OCI-LY7 (cell line): ENCODE data around the gene HLA-DOA. TPM values are rescaled to one million over a fixed set of nuclear protein-coding genes. Genes with fewer than 3 reads are reported as not detected.

Experiments used
- BruUV-seq: library from RNA; stranded (reverse); fragments of 400-500 nt; replicated peaks from 2 replicates; lab custom pipeline; 2021; lab: Mats Ljungman, UMichigan
- CTCF ChIA-PET: fragments of 300-600 bp; sonication (Branson Sonifier 250); formaldehyde crosslinking; loops from one replicate; lab custom pipeline; 2022; ENCODE audit warnings: antibody characterized with exemption; ENCODE audit not compliant: unreplicated experiment; lab: Charles Lee
- POLR2A ChIA-PET: fragments of 300-600 bp; sonication (Branson Sonifier 250); formaldehyde crosslinking; loops from one replicate; lab custom pipeline; 2022; ENCODE audit warnings: antibody characterized with exemption; lab: Charles Lee
- DNase-seq: peaks from one replicate; pipeline ENCODE4 v3.0.0-alpha.2; 2015; ENCODE audit warnings: low spot score
- H2AFZ ChIP-seq: fragments of 200-600 bp; sonication (generic), shearing (Covaris generic); 2 replicates; pipeline ENCODE4 v1.6.1; 2014; ENCODE audit warnings: mild to moderate bottlenecking, antibody characterized with exemption, low read length, moderate library complexity
- H3K27ac ChIP-seq: fragments of 200-600 bp; sonication (generic); 2 replicates; pipeline ENCODE4 v1.5.1; 2014; ENCODE audit warnings: mixed run types, low read depth, mild to moderate bottlenecking, moderate library complexity, low read length, inconsistent platforms; ENCODE audit not compliant: poor library complexity, severe bottlenecking
- H3K36me3 ChIP-seq: fragments of 200-600 bp; sonication (generic); 2 replicates; pipeline ENCODE4 v1.6.1; 2014; ENCODE audit warnings: mild to moderate bottlenecking, antibody characterized with exemption, low read length, moderate library complexity, mixed read lengths; ENCODE audit not compliant: insufficient read depth
- H3K4me1 ChIP-seq: fragments of 200-600 bp; sonication (generic); 2 replicates; pipeline ENCODE4 v1.5.1; 2014; ENCODE audit warnings: mild to moderate bottlenecking, low read length; ENCODE audit not compliant: insufficient read depth, poor library complexity, severe bottlenecking
- H3K4me2 ChIP-seq: fragments of 200-600 bp; sonication (generic); 2 replicates; pipeline ENCODE4 v1.6.1; 2014; ENCODE audit warnings: mild to moderate bottlenecking, low read length
- H3K4me3 ChIP-seq: fragments of 200-600 bp; sonication (generic); 2 replicates; pipeline ENCODE4 v1.5.1; 2014; ENCODE audit warnings: mild to moderate bottlenecking, low read depth, low read length; ENCODE audit not compliant: poor library complexity, severe bottlenecking
- H3K79me2 ChIP-seq: fragments of 200-600 bp; sonication (generic); 2 replicates; pipeline ENCODE4 v1.6.1; 2016; ENCODE audit warnings: low read depth, mild to moderate bottlenecking, low read length, moderate library complexity, mixed read lengths; ENCODE audit not compliant: insufficient read depth
- H3K9me2 ChIP-seq: fragments of 200-600 bp; sonication (generic); 2 replicates; pipeline ENCODE4 v1.6.1; 2016; ENCODE audit warnings: mild to moderate bottlenecking, low read length, mixed read lengths; ENCODE audit not compliant: insufficient read depth
- H3K9me3 ChIP-seq: fragments of 200-600 bp; sonication (generic); 2 replicates; pipeline ENCODE4 v1.6.1; 2014; ENCODE audit warnings: mild to moderate bottlenecking, mixed run types, low read length, mixed read lengths
- H4K20me1 ChIP-seq: fragments of 200-600 bp; sonication (generic); 2 replicates; pipeline ENCODE4 v1.6.1; 2014; ENCODE audit warnings: mild to moderate bottlenecking, antibody characterized with exemption, low read length, moderate library complexity, mixed read lengths; ENCODE audit not compliant: insufficient read depth
- CTCF ChIP-seq: fragments of 200-600 bp; sonication (generic); conservative IDR thresholded peaks from 2 replicates; pipeline ENCODE4 v1.5.1; 2014; ENCODE audit warnings: mild to moderate bottlenecking, antibody characterized with exemption, low read length, moderate library complexity, mixed read lengths
- EZH2phosphoT487 ChIP-seq: fragments of 200-600 bp; sonication (generic); IDR thresholded peaks from 2 replicates; pipeline ENCODE4 v1.6.1; 2018; ENCODE audit warnings: low read depth, borderline replicate concordance, mild to moderate bottlenecking, mixed run types, antibody characterized with exemption, low read length, moderate library complexity, mixed read lengths
- intact Hi-C: fragments of 100-400 bp; cut with micrococcal nuclease; formaldehyde crosslinking; loops from one replicate; pipeline ENCODE4 v1.10.0; 2022; ENCODE audit not compliant: unreplicated experiment
- total RNA-seq, 2 experiments: library from RNA; depleted of rRNA in 1 of 2; stranded (reverse); fragments of >200 nt in 1 of 2; shearing (Covaris generic) in 1 of 2; gene quantifications; 2 replicates each; pipeline ENCODE4 v1.2.3, GENCODE V29; 2014 to 2022

HLA-DOA gene
- total RNA-seq, 2 experiments from 2014 or later, result 55.0 to 78.3 TPM

GRCh38 chr6:32977953-32978324 is 31.5 kb downstream of the HLA-DOA start:
- ChIA-PET POLR2A (interaction anchor here (0.6 to 0.9 kb wide), 3 partner anchors 14 to 26 kb away, joined by 3 to 8 read pairs (median 3); no protein-coding TSS in a partner anchor), CTCF (no interaction called here)
- intact Hi-C loops, result no loop called here
- Histone ChIP-seq H4K20me1 (peaks cover 44% of the 10 kb centered on the region), H3K9me2 (no peaks in the 10 kb centered on the region), H3K9me3 (no peaks in the 10 kb centered on the region), H3K4me2 (no peak overlapping the region), H3K79me2 (peaks cover 72% of the 10 kb centered on the region), H3K27ac (no peak overlapping the region), H2AFZ (no peak overlapping the region), H3K36me3 (peaks cover 100% of the 10 kb centered on the region), H3K4me3 (no peak overlapping the region), H3K4me1 (peaks cover 39% of the 10 kb centered on the region)
- no peak for TF ChIP-seq EZH2phosphoT487
- no peak for TF ChIP-seq CTCF
- DNase-seq, result no peak
- BruUV-seq, result no TSS peak

DNA sequence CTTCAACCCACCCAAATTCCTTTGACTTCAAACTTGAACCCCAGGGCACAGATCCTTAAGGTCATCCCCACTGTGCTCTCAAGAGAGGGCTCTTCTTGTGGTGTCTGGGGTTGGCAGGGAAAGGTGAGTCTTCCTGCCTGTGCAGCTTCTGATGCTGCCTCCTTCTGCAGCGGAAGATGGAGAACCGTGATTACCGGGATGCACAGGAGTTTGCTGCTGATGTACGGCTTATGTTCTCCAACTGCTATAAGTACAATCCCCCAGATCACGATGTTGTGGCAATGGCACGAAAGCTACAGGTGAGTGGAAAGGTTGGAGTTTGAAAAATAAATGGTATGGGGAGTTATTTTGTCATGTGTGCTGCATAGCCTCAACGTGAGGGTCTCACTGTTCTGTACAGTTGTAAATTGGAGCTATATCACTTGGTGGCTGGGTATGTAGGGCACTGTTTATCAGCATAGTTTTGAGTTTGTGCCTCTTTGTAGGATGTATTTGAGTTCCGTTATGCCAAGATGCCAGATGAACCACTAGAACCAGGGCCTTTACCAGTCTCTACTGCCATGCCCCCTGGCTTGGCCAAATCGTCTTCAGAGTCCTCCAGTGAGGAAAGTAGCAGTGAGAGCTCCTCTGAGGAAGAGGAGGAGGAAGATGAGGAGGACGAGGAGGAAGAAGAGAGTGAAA is 32.0 kb downstream of the HLA-DOA start:
- BruUV-seq, result no TSS peak

More for the DNA sequence above, 32.0 kb downstream of the HLA-DOA start:
- ChIA-PET CTCF (no interaction called here), POLR2A (interaction anchor here (0.8 to 0.9 kb wide), 2 partner anchors 19 to 26 kb away, joined by 3 read pairs; no protein-coding TSS in a partner anchor)
- Histone ChIP-seq H3K4me3 (no peak overlapping the region), H3K9me2 (no peaks in the 10 kb centered on the region), H3K9me3 (no peaks in the 10 kb centered on the region), H3K79me2 (peaks cover 77% of the 10 kb centered on the region), H3K4me2 (no peak overlapping the region), H3K36me3 (peaks cover 100% of the 10 kb centered on the region), H2AFZ (no peak overlapping the region), H3K27ac (no peak overlapping the region), H3K4me1 (peaks cover 39% of the 10 kb centered on the region), H4K20me1 (peaks cover 49% of the 10 kb centered on the region)
- DNase-seq, result no peak
- intact Hi-C loops, result no loop called here
- TF ChIP-seq EZH2phosphoT487 (no peak), CTCF (no peak)
